NCI-H510A (cell line): ENCODE data around the gene DCHS1.
A peak's percentile ranks its signal among the peaks of the same experiment; 100 is the strongest.
"Not testable (repeated sequence)": the region's sequence is repeated elsewhere in the genome, so short reads cannot be mapped to it uniquely, and the experiment has no call there.

Source experiments
- DNase-seq: peaks from one replicate; lab custom pipeline; 2025; lab: John Stamatoyannopoulos, UW

The DCHS1 gene, protein sequence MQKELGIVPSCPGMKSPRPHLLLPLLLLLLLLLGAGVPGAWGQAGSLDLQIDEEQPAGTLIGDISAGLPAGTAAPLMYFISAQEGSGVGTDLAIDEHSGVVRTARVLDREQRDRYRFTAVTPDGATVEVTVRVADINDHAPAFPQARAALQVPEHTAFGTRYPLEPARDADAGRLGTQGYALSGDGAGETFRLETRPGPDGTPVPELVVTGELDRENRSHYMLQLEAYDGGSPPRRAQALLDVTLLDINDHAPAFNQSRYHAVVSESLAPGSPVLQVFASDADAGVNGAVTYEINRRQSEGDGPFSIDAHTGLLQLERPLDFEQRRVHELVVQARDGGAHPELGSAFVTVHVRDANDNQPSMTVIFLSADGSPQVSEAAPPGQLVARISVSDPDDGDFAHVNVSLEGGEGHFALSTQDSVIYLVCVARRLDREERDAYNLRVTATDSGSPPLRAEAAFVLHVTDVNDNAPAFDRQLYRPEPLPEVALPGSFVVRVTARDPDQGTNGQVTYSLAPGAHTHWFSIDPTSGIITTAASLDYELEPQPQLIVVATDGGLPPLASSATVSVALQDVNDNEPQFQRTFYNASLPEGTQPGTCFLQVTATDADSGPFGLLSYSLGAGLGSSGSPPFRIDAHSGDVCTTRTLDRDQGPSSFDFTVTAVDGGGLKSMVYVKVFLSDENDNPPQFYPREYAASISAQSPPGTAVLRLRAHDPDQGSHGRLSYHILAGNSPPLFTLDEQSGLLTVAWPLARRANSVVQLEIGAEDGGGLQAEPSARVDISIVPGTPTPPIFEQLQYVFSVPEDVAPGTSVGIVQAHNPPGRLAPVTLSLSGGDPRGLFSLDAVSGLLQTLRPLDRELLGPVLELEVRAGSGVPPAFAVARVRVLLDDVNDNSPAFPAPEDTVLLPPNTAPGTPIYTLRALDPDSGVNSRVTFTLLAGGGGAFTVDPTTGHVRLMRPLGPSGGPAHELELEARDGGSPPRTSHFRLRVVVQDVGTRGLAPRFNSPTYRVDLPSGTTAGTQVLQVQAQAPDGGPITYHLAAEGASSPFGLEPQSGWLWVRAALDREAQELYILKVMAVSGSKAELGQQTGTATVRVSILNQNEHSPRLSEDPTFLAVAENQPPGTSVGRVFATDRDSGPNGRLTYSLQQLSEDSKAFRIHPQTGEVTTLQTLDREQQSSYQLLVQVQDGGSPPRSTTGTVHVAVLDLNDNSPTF (N-terminal part only)

DNA sequence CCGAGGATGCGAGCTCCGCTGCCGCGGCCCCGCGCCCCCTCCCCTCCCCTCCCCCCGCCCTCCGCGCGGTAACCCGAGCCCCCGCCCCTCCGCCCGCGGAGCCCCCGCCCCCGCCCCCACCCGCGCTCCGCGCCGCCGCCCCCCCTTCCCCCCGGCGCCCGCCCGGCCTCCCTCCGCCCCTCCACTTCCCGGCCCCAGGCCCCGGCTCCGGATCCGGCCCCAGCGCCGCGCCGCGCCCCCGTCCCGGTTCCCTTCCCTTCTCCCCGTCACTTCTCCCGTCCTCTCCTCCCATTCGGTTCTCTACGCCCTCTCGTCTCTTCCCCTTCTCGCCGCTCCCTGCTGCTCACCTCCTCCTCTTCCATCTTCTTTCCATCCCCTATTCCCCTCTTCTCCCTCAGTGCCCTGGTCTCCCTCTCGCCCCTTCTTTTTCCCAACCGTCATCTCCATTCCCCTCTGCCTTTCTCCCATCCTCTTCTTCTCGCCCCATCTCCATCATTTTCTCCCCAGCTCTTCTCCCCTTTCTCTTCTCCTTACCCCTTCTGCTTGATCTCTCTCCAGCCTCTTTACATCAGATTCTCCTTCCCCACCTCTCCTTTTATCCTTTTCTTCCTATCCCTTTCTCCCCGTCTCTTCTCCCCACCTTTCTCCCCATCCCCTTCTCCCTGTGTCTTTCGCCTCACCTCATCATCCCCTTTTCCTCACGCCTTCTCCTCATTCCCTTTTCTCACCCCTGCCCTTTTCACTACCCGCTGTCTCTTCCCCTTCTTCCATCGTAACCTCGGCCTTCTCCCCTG lies at the start of gene DCHS1:
DCHS1 (minus strand) TSS at position 20 of the 794 bp plus-strand sequence. CDS start 14,196 bp downstream, outside the sequence.
- no peak for DNase-seq

DNA sequence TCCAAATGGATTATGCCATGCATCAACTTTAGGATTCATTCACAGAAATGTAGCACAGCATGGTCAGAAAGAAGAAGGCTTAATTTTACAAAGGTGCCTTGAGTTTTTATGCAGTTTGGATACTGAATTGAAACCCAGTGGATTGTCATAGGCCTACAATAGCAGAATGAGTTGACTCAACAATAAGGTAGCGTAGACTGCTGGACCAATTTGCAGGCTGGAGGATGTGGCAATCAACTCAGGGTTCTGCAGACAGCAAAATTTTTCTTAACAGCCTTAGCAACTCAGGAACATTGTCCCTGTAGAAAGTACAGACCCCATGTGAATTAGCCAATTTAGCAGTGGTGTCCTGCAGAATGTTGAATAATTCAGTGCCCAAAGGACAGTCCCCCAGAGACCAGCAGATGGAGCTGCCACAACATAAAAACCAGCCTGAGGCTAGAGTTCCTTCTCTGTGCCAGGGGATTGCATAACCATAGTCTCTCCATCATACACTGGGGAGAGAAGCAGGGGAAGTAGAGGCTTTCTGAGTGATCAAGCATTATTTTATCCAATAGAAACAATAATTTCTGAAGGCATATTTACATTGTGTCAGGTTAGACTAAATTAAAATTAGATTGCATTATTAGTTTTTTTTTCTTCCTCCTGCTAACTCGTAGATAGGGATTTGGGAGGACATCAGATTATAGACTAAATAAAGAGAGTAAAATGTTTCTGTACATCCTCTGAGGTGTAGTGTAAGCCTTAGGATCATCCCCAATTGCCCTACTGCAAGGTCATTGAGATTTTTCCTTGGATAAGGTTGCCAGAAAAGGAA lies 47.8 kb upstream of the DCHS1 start:
- DNase-seq, result no peak

DNA sequence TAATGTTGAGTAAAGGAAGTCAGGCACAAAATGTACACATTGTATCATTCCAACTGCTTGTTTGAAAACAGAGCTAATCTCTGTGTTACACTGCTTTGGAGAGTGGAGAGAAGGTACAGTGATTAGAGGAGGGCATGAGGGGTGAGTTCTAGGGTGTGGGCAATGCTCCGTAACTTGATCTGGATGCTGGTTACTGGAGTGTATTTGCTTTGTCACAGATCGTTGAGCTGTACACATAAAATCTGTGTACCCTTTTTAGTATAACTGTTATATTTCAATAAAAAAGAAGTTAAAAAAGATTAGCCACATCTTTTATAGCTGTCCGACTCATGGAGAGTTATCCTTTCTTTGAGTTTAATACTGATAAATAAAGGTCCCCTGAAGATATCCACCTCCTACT lies 46.3 kb upstream of the DCHS1 start:
- DNase-seq, result not testable (repeated sequence)

DNA sequence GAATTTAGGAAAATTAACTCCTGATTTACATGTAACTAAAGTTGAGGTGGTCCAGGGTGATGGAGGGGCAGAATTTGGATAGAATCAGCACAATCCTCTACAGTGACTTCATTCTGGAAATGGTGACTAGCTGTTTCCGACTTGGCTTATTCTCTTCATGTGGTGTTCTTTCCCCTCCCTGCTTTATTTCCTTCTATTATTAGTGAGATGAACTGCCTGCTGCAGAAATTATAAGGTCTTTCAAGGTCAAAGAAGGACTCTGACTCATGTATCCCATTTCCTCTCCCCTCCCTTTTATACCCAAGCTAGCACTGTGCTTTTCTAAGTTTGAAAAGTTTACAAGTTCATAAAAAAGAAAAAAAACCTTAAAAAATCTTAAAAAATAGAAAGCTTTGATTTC lies 39.8 kb upstream of the DCHS1 start:
- DNase-seq, result no peak

DNA sequence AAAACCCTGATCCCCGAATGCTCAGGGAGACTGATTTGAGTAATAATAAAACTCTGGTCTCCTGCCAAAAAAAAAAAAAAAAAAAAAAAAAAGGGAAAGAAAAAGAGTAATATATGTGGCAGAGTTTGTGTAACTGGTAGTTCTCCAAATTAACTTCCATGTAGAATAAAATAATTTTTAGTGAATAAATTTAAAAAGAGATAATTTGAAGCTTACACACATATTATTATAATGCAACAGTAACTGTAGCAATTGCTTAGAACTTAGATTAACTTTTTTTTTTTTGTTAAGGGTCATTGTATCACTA lies 38.6 kb upstream of the DCHS1 start:
- DNase-seq, result no peak

DNA sequence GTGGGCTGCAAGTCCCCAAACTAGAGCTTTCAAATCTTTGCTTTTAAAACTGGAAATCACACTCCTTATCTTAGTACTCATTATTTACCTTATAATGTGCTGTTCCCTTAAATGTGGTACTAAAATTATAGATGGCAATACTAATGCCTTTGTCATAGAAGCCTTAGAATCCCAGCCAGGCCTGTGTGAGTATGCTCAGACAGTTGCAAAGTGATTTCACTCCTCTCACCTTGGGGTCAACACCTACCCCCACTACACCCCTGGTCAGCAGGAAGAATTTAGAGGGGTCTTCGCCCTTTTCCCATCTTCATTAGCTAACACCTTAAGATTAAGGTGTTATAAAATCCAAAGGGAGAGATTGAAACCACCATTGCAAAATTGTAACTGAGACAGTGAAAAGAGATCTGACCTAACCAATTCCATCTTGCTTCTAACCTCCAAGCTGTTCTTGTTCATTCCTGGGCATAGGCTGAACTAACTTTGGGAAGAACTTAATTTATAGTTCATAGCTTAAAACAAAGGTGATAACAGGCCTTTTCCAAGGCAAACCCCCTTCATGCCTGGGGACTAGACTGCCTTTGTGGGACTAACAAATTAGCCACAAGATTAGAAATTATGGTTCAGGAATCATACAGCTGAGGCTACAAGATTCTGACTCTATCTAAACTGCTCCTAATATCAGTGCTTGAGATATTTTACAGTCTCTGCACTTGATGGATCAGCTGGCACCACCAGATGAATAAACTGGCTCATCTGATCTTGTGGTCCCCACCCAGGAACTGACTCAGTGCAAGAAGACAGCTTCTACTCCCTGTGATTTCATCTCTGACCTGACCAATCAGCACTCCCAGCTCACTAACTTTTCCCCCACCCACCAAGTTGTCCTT lies 38.0 kb upstream of the DCHS1 start:
- no peak for DNase-seq

DNA sequence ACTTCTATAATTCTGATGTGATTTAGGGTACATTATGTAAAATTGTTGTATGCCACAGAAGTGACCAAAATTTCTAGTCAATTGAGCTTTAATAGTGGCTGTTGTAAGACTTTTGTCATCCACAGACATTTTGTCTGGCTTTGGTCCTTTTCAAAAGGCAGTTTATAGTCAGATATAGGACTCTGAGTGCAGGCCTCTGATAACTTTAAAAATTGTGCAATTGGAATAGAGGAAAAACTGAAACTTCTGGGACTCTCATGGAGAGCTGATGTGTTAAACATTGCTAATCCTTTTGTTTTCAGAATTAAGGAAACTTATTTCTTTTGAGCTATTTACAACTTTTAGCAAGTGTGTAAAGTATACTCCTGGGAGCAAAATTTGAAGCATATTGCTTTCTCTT lies 36.5 kb upstream of the DCHS1 start:
- no peak for DNase-seq

DNA sequence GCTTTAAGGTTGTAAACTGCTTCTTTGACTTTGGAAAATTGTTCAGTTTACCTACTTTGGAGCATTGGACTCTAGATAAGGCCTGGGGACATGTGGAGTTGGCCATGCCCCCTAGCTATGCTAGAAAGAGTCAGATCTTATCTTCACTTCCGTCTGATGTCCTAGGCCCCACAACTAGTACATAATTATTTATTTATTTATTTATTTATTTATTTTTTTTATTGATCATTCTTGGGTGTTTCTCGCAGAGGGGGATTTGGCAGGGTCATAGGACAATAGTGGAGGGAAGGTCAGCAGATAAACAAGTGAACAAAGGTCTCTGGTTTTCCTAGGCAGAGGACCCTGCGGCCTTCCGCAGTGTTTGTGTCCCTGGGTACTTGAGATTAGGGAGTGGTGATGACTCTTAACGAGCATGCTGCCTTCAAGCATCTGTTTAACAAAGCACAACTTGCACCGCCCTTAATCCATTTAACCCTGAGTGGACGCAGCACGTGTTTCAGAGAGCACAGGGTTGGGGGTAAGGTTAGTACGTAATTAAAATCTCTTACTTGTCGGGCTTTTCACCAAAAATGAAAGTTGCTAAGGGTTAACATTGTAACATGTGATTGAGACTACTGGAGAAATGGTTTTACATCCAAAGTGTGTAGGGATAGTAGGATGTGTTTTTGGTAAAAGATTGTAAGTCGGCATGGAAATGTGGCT lies 35.0 kb upstream of the DCHS1 start:
- not testable (repeated sequence) for DNase-seq

DNA sequence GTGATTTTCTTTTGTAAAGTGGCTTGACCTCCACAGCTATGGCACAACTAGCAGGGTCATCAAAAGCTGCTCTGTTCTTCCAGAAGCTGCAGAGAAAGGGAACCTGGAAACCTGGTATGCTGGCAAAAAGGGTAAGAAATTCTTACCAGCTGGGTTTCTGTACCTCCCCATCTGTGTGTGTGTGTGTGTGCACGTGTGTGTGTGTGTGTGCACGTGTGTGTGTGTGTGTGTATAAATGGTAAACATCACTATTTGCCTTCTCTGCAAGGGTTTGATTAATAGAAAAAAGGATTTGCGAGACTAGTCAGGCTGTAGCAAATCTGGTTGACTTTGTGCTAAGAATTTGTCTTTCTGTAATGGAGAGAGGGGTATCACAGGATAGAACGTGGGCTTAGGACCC lies 32.3 kb upstream of the DCHS1 start:
- no peak for DNase-seq

DNA sequence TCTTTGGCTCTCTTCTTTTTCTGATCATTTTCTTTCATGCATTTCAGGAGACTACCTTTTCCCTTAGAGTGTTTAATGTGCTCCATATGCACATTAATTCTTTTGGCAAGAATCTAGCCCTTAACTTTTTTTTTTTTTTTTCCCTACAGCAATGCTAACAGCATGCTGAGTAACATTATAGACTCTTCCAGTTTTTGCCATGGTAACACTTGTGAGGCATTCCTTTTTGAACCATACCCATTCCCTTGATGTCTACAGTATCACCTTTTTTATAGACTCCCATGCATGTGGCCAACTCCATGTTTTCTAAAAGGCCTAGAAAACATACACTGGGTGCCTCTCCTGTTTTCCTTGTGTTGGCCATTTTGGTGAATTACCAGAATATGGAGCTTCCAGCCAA lies 30.4 kb upstream of the DCHS1 start:
- DNase-seq, result no peak

DNA sequence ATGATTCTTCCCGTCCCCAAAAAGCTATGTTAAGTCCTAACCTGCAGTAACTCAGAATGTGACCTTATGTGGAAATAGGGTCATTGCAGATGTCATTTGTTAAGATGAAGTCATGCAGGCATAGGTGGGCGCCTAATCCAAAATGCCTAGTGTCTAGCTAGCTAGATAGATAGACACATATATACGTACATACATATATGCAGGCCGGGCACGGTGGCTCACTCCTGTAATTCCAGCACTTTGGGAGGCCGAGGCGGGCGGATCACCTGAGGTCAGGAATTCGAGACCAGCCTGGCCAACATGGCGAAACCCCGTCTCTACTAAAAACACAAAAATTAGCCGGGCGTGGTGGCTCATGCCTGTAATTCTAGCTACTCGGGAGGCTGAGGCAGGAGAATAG lies 28.5 kb upstream of the DCHS1 start:
- DNase-seq, result not testable (repeated sequence)

DNA sequence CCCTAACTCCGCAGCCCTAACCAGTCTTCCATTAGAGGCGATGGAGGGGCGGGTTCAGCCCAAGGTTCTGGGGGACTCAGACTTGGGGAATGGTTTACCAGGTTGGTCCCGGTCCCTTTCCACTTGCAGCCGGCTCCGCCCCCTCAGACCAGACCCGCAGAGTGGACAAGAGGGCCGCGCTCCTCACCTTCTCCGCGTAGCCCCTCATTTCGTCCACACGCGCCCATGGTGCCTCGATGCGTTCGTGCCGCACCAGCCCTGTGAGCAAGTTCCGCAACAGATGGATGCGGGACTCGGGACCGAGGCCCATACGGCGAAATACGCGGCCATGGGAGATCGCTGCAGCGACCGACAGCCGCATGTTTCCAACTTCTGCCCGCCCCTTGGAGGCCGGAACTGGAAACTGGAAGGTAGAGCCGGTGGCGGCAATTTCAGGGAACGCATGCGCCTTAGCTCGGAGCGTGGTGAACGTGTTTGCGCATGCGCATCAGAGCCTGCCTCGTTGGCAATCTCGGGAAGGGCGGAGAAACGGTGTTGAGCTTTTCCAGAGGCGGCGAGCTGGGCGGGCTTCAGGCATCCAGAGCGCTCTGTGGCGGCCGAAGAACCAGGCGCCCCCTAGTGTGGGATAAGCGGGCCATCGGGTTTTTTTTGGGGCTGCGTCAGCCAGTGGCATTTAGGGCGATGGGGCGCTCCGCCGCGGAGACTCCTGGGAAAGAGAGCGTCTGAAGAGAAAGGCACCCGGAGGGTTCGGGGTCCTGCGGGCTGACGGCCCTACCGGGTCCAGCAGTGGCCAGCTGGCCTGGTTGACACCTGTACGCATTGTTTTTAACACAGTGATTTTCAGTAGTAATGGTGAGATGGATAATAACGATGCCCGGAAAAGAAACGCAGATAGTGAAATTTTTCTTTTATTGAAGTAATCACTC lies 27.6 kb upstream of the DCHS1 start, which contains the start of gene MRPL17:
MRPL17 (minus strand) TSS at position 405 of the 926 bp plus-strand sequence; CDS start at position 361, 44 bp downstream.
- DNase-seq, result peak; percentile 89

DNA sequence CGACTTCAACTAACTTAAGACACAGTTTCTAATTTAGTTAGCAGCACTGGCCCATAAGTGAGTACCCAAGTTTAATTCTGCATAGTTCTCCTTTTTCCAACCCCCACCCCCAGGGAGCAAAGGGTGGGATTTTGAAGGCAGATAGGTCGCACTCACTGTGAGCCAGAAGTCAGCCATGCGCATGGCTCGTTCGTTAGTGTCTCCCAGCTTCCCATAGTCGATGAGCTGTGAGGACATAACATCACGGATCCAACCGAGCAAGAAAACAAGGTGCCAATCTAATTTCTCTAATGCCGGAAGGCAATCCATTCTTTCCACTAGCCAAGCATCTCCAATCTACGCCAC lies 27.0 kb upstream of the DCHS1 start:
- DNase-seq, result no peak

DNA sequence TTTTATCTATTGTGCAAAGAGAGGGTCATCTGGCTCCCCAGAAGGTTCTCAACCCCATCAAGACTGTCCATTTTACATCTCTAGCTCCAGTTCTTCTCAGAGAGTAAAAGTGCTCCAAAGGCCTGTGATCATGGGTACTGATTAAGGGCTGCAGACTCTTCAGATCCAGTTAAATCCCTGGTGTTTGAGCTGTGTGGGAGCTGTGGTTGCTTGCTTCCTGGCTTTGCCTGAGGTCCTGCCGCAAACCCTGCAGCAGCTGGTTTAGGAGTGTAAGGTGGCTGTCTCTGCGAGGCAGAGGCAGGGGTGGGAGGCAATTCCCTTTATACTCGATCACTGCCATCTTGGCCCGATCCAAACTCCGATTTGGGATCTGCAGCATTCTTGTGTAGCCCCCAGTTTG lies 26.3 kb upstream of the DCHS1 start:
- DNase-seq, result no peak

DNA sequence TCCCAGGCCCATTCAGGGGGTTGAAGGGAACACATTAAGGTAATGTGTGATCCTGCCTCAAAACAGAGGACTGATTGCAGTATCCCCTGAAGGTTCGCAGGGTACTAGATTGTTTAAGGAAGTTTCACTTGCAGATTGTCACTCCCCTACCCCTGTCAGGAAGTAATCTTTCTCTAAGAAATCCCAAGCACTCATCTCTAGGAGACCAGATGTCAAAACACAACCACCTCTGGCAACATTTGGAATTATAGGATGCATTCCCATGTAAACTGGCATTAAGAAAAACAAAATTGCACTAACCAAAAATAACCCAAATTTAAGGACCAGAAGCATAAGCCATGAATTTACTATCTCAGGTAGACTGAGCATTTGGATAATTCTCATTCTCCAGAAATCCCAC lies 25.9 kb upstream of the DCHS1 start:
- no peak for DNase-seq

DNA sequence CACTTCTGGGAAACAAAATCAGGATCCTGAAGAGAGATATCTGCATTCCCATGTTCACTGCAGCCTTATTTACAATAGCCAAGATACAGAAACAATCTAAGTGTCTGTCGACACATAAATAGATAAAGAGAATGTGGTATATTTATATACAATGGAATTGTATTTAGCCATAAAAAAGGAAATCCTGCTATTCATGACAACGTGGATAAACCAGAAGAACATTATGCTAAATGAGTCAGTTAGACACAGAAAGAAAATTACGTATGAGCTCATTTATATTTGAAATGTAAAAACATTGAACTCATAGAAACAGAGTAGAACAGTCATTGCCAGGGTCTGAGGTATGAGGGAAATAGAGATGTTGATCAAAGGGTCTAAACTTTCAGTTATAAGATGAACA lies 21.4 kb upstream of the DCHS1 start:
- DNase-seq, result no peak

DNA sequence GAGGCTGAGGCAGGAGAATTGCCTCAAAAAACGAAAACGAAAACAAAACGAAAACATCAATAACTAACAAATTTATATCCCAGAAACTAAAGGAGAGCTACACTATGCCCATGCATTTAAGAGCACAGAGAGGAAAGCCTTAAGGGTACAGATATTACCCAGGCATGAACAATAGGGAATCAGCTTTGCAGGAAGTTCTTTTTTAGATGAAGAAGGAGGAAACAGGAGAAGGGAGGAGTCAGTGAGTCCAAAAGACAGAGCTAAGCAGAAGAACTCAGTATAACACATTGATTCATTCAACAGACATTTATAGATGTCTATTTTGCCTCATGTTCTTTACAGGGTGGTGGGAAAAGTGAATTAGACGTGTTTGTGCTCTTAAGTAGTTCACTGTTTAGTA lies 19.3 kb upstream of the DCHS1 start:
- DNase-seq, result no peak

DNA sequence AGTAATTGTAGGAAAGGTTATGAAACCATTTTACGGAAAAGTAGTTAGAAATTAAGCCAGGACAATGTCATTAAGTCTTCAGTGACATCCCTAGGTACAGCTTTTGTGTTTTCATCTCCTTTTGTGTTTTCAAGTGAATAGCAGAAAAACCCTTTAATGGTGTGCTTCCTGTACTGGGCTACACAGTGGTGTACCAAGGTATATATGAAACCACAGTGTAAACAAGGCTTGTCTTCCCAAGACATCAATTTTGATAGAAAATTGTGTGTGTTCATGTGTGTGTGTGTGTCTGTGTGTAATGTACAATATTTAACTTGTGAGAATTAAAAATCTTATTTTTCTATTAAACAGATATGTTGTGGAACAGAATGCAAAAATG lies 18.6 kb upstream of the DCHS1 start:
- no peak for DNase-seq
